Uterus (tissue), 2 donors: ENCODE measurements around the gene MRPL30.

Source experiments
- POLR2A ChIP-seq, 2 donors: fragments of 450-650 bp; IDR thresholded peaks; one replicate each; pipeline ENCODE4 v1.6.1; 2016; ENCODE audit warnings: antibody characterized with exemption in 2 of 2, mild to moderate bottlenecking in 1 of 2, moderate library complexity in 1 of 2
- TF ChIP-seq, protein P1 (sequence below), 4 experiments: fragments of 200-600 bp in 2 of 4; fragments of 450-650 bp in 2 of 4; sonication (generic) in 2 of 4; IDR thresholded peaks; one replicate each; pipeline ENCODE4 v1.5.1; 2016 to 2019; ENCODE audit warnings: antibody characterized with exemption in 4 of 4, mild to moderate bottlenecking in 2 of 4, moderate library complexity in 1 of 4

DNA sequence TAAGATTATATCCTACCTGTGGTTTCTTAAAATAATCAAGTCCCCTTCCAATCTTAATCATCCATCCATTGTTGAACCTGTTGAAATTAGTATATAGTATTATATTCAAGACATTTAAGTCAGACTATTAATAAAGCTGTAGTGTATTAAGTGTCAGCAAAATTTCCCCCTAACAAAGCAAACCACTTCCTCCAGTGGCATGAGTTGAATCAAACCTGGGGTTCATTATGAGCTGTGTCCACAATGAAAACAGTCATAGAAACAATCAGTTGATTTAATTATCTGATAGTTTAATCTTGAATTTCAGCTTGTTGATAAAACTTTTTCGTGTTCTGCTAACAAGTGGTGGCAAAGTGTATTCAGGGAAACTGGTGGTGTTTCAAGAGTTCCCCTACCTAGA is 11.4 kb upstream of the MRPL30 start:
- TF ChIP-seq, protein P1, sequence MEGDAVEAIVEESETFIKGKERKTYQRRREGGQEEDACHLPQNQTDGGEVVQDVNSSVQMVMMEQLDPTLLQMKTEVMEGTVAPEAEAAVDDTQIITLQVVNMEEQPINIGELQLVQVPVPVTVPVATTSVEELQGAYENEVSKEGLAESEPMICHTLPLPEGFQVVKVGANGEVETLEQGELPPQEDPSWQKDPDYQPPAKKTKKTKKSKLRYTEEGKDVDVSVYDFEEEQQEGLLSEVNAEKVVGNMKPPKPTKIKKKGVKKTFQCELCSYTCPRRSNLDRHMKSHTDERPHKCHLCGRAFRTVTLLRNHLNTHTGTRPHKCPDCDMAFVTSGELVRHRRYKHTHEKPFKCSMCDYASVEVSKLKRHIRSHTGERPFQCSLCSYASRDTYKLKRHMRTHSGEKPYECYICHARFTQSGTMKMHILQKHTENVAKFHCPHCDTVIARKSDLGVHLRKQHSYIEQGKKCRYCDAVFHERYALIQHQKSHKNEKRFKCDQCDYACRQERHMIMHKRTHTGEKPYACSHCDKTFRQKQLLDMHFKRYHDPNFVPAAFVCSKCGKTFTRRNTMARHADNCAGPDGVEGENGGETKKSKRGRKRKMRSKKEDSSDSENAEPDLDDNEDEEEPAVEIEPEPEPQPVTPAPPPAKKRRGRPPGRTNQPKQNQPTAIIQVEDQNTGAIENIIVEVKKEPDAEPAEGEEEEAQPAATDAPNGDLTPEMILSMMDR (IDR thresholded peaks at IDR 0.05): no peak
- no peak for TF ChIP-seq POLR2A (IDR thresholded peaks at IDR 0.05)
